AG04449 (cell line): ENCODE results near the gene TMEM245.

Experiments used
- CTCF ChIA-PET: fragments of 350-600 bp; formaldehyde crosslinking; extraction: SDS; loops from one replicate; lab custom pipeline; 2021; ENCODE audit warnings: antibody characterized with exemption; lab: Yijun Ruan, JAX
- POLR2A ChIA-PET: fragments of 400-600, 350-600 bp; formaldehyde crosslinking; extraction: SDS; loops from one replicate; lab custom pipeline; 2020; ENCODE audit warnings: antibody characterized with exemption, inconsistent platforms; lab: Yijun Ruan, JAX
- DNase-seq: peaks from one replicate; pipeline ENCODE4 v3.0.0-alpha.2; 2010; ENCODE audit warnings: low read depth, low spot score
- H3K4me3 ChIP-seq: 2 replicates; pipeline ENCODE4 v1.5.1; 2011; ENCODE audit warnings: low read depth, mild to moderate bottlenecking, control low read depth, low read length
- TF ChIP-seq, protein P1 (sequence below): IDR thresholded peaks from one replicate; pipeline ENCODE4 v1.5.1; 2011; ENCODE audit warnings: mild to moderate bottlenecking, moderate library complexity, low read length, control low read depth, inconsistent platforms; ENCODE audit not compliant: insufficient read depth; ENCODE audit errors: missing control alignments

TMEM245 gene

DNA sequence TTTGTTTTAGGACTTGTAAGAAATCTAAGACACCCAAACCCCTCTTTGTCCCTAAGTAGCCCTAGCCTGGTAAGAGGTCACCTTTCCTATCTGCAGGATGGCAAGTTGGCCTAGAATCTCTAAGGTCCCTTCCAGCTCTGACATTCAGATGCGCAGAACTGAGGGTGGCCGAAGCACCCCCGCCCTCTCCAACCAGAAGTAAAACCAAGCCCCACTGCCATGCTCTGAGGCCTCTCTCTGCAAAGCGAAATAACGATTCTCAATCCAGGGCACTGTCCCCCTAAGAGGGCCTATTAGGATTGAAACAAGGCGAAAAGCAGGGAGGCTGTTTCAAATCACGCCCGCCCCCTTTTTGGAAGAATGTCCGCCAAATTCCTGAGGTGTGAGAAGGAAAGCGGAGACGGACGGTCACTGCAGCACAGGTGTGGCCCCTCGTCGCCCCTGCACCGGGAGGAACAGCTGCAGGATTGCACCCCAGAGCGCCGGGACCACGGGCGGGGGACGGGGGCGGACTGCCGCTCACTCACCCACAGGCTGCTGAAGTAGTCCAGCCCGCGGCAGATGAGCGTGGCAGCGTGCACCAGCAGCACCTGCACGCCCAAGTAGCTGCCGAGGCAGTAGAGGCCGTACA, 824 bp downstream of the TMEM245 start:
- POLR2A ChIA-PET, result interaction anchor here (0.5 to 1.6 kb wide), 3 partner anchors 8 to 21 kb away, joined by 3 to 5 read pairs (median 5); no protein-coding TSS in a partner anchor
- CTCF ChIA-PET, result interaction anchor here (0.7 to 1.8 kb wide), 4 partner anchors 9 to 165 kb away, joined by 3 to 5 read pairs (median 4); no protein-coding TSS in a partner anchor
- peak overlapping the region; percentile 84 for H3K4me3 ChIP-seq
- no peak for DNase-seq
- TF ChIP-seq, protein P1, sequence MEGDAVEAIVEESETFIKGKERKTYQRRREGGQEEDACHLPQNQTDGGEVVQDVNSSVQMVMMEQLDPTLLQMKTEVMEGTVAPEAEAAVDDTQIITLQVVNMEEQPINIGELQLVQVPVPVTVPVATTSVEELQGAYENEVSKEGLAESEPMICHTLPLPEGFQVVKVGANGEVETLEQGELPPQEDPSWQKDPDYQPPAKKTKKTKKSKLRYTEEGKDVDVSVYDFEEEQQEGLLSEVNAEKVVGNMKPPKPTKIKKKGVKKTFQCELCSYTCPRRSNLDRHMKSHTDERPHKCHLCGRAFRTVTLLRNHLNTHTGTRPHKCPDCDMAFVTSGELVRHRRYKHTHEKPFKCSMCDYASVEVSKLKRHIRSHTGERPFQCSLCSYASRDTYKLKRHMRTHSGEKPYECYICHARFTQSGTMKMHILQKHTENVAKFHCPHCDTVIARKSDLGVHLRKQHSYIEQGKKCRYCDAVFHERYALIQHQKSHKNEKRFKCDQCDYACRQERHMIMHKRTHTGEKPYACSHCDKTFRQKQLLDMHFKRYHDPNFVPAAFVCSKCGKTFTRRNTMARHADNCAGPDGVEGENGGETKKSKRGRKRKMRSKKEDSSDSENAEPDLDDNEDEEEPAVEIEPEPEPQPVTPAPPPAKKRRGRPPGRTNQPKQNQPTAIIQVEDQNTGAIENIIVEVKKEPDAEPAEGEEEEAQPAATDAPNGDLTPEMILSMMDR, result no peak

DNA sequence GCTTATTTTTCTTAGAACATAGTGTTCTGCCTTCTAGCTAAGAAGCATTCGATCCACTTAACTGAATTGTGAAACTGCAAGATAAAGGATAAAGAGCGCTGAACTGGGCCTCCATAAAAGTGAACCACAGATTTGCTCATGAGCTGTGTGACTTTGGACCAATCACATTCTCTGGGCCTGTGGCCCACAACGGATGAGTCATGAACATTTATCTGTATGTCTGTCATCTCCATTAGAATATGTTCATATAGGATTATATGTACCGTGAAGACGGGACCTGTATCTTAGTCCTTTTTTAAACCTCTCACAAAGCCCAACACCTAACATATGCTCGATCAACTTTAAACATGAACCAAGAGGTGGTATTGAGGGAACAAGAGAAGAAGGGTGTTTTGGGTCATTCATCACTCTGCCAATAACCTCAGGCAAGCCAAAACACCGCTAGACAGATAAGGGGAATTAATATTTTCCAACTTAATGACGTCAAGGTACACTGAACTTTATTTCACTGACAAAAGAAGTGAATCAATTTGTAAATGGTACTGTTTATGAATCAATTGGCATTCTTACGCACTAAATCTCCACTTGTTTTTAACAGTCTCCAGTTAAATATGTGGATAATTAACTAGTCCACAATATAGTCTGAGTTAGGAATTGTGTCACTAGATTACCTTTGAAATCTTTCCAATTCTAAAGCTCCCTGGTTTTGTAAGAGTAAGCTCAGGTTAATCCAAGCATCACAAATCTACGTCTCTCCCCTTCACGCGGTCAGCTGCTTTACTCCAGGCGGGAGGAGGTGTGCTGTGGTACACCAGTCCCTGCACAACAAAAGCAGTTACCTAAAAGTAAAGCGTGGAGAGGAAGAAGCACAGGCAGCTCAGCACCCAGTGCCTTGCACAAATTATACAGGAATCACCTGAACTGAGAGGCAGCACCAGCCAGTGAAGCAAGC, 1.6 kb downstream of the TMEM245 start:
- DNase-seq, result no peak
- POLR2A ChIA-PET, result interaction anchor here (0.5 to 1.6 kb wide), 2 partner anchors 7 to 10 kb away, joined by 3 to 5 read pairs; no protein-coding TSS in a partner anchor
- TF ChIP-seq, protein P1, result no peak
- CTCF ChIA-PET, result interaction anchor here (0.7 to 1.8 kb wide), 3 partner anchors 8 to 164 kb away, joined by 3 to 5 read pairs (median 4); no protein-coding TSS in a partner anchor
- H3K4me3 ChIP-seq, result peak overlapping the region; percentile 84

DNA sequence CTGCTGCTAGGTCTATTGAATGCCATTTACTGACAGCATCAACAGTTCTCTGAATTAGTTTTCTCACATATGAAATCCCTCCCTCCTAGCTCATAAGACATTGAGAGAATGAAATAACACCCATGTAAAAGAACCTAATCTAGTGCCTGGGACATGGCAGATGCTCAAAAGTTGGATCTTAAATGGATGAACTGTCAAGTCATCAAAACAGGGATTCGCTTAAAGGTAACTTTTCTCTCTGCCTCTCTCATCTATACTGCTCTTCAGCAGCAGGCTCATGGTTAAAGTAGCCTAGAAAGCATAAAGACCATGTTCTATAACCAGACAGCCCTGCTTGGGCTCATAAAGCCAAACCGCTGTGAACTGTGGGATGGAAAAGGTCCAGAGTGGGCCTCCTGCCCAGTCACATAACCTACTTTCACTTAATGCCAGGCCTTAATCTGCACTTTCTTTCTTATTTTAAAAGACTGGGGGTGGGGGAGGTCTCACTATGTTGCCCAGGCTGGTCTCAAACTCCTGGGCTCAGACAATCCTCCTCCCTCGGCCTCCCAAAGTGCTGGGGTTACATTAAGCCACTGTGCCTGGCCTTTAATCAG, 3.7 kb downstream of the TMEM245 start:
- ChIA-PET CTCF (no interaction called here), POLR2A (no interaction called here)
- TF ChIP-seq, protein P1, result no peak
- DNase-seq, result no peak
- no peak overlapping the region for H3K4me3 ChIP-seq

DNA sequence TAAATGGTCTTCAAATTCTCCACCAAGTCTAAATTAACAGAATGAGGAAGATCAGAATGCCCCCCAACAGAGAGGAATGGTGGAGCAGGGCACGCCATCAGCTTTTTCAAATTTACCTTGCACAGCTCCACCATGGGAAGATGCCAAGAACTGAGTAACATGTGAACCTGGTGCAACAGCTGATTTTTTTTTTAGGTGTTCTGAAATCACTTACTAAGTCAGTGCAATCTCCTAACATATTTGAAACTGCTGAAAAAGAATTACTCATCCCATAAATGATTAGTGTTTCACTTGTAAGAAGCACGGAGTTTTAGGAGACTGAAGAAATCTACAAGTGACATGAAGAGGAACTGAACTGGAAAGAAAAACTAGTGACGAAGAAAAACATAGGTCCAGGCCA, 5.1 kb downstream of the TMEM245 start:
- POLR2A ChIA-PET, result no interaction called here
- TF ChIP-seq, protein P1, result no peak
- CTCF ChIA-PET, result no interaction called here
- H3K4me3 ChIP-seq, result no peak overlapping the region
- DNase-seq, result no peak

- ChIA-PET CTCF (no interaction called here), POLR2A (no interaction called here)
- no peak for DNase-seq
- TF ChIP-seq, protein P1, result no peak
- no peak overlapping the region for H3K4me3 ChIP-seq
Measured at GRCh38 chr9:109113892-109114609, 5.7 kb downstream of the TMEM245 start.
